HCEC 1CT (cell line): Measurements from ENCODE around the gene B3GNT3.
"Not testable (repeated sequence)": the region's sequence is repeated elsewhere in the genome, so short reads cannot be mapped to it uniquely, and the experiment has no call there.

Experiments used
- DNase-seq: peaks from one replicate; pipeline ENCODE4 v3.0.0-alpha.2; 2017

Gene B3GNT3

GRCh38 chr19:17767559-17767958 lies 27.4 kb upstream of the B3GNT3 start:
- DNase-seq, result no peak

- DNase-seq, result no peak
Measured at GRCh38 chr19:17770613-17771012, 24.3 kb upstream of the B3GNT3 start.

- no peak for DNase-seq
Measured at GRCh38 chr19:17772172-17772571, 22.8 kb upstream of the B3GNT3 start.

- DNase-seq, result peak; percentile 30
Measured at GRCh38 chr19:17775245-17775927, 19.6 kb upstream of the B3GNT3 start.

- DNase-seq, result peak; percentile 62
Measured at GRCh38 chr19:17775991-17776803, 18.7 kb upstream of the B3GNT3 start.

GRCh38 chr19:17777840-17778239 lies 17.1 kb upstream of the B3GNT3 start:
- DNase-seq, result not testable (repeated sequence)

- peak; percentile 62 for DNase-seq
Measured at GRCh38 chr19:17778251-17778967, 16.5 kb upstream of the B3GNT3 start.

GRCh38 chr19:17778968-17779929 lies 15.7 kb upstream of the B3GNT3 start:
- DNase-seq, result peak; percentile 41

- DNase-seq, result no peak
Measured at GRCh38 chr19:17780781-17781180, 14.2 kb upstream of the B3GNT3 start.

GRCh38 chr19:17783721-17784120 lies 11.2 kb upstream of the B3GNT3 start:
- DNase-seq, result not testable (repeated sequence)

- no peak for DNase-seq
Measured at GRCh38 chr19:17784201-17785008, 10.5 kb upstream of the B3GNT3 start.

GRCh38 chr19:17787274-17787913 lies 7.5 kb upstream of the B3GNT3 start:
- no peak for DNase-seq

- no peak for DNase-seq
Measured at GRCh38 chr19:17788632-17789031, 6.3 kb upstream of the B3GNT3 start.

GRCh38 chr19:17790059-17790780 lies 4.7 kb upstream of the B3GNT3 start:
- no peak for DNase-seq

GRCh38 chr19:17794412-17794730 lies 567 bp upstream of the B3GNT3 start:
- DNase-seq, result no peak

- DNase-seq, result no peak
Measured at GRCh38 chr19:17795495-17795856, 538 bp downstream of the B3GNT3 start.

GRCh38 chr19:17796013-17796837 lies 1.3 kb downstream of the B3GNT3 start:
- no peak for DNase-seq

GRCh38 chr19:17796838-17797423 lies 2.0 kb downstream of the B3GNT3 start:
- no peak for DNase-seq
